Smooth muscle cell (in vitro differentiated cells): ENCODE results near the gene GCNT1. TPM values are rescaled to one million over a fixed set of nuclear protein-coding genes. Genes with fewer than 3 reads are reported as not detected.

Source experiments
- DNase-seq: peaks from one replicate; lab custom pipeline; 2025; ENCODE audit not compliant: unreplicated experiment; lab: John Stamatoyannopoulos, UW
- H2AFZ ChIP-seq: fragments of 200-600 bp; sonication (generic); 2 replicates; pipeline ENCODE4 v1.6.0; 2016; ENCODE audit warnings: antibody characterized with exemption, low read depth, mild to moderate bottlenecking
- H3F3A ChIP-seq: fragments of 200-600 bp; sonication (generic); 2 replicates; pipeline ENCODE4 v1.6.0; 2017; ENCODE audit warnings: antibody characterized with exemption, low read depth
- H3K27ac ChIP-seq: fragments of 200-600 bp; sonication (generic); 2 replicates; pipeline ENCODE4 v1.5.1; 2016; ENCODE audit warnings: low read depth, mild to moderate bottlenecking
- H3K27me3 ChIP-seq: fragments of 200-600 bp; sonication (generic); 2 replicates; pipeline ENCODE4 v1.6.1; 2016; ENCODE audit warnings: low read depth, mild to moderate bottlenecking
- H3K36me3 ChIP-seq: fragments of 200-600 bp; sonication (generic); 2 replicates; pipeline ENCODE4 v1.5.1; 2016; ENCODE audit warnings: low read depth
- H3K4me1 ChIP-seq: fragments of 200-600 bp; sonication (generic); 2 replicates; pipeline ENCODE4 v1.5.1; 2016; ENCODE audit warnings: low read depth
- H3K4me2 ChIP-seq: fragments of 200-600 bp; sonication (generic); 2 replicates; pipeline ENCODE4 v1.6.0; 2016; ENCODE audit warnings: mild to moderate bottlenecking
- H3K4me3 ChIP-seq: fragments of 200-600 bp; sonication (generic); 2 replicates; pipeline ENCODE4 v1.5.1; 2016; ENCODE audit warnings: mild to moderate bottlenecking
- H3K79me2 ChIP-seq: fragments of 200-600 bp; sonication (generic); 2 replicates; pipeline ENCODE4 v1.6.0; 2016; ENCODE audit warnings: low read depth, mild to moderate bottlenecking
- H3K9ac ChIP-seq: fragments of 200-600 bp; sonication (generic); 2 replicates; pipeline ENCODE4 v1.6.0; 2016; ENCODE audit warnings: low read depth
- H3K9me3 ChIP-seq: fragments of 200-600 bp; sonication (generic); replicated peaks from 2 replicates; pipeline ENCODE4 v1.5.1; 2016; ENCODE audit warnings: low read depth
- H4K20me1 ChIP-seq: fragments of 200-600 bp; sonication (generic); 2 replicates; pipeline ENCODE4 v1.6.0; 2016; ENCODE audit warnings: low read depth
- CTCF ChIP-seq: fragments of 200-600 bp; sonication (generic); IDR thresholded peaks from 2 replicates; pipeline ENCODE4 v1.5.1; 2017; ENCODE audit warnings: borderline replicate concordance, mild to moderate bottlenecking, antibody characterized with exemption; ENCODE audit not compliant: insufficient read depth, poor library complexity, severe bottlenecking
- WGBS: methylation state at CpG from one replicate; pipeline ENCODE4 v1.1.7; 2016; ENCODE audit warnings: low lambda C conversion rate; 5-methylcytosine and 5-hydroxymethylcytosine counted together
- polyA plus RNA-seq: library from polyadenylated mRNA; unstranded; fragments of >200 nt; fragmentation: Nextera tagmentation; extraction: Ambion mirVana; gene quantifications from 2 replicates; pipeline ENCODE4 v1.2.1, GENCODE V29; 2016
- total RNA-seq: library from RNA; depleted of rRNA; stranded (reverse); fragments of >200 nt; gene quantifications from 2 replicates; pipeline ENCODE4 v1.2.3, GENCODE V29; 2014

Gene GCNT1
- total and polyA plus RNA-seq, 2 experiments from 2014 or later: 4.9 to 7.1 TPM

- no peaks in the 10 kb centered on the region for H3K36me3 ChIP-seq
- H3K79me2 ChIP-seq: no peaks in the 10 kb centered on the region
Measured at GRCh38 chr9:76500061-76500460, 41.1 kb downstream of the GCNT1 start.

GRCh38 chr9:76502746-76503145 is 43.8 kb downstream of the GCNT1 start:
- H3K27ac ChIP-seq: no peak overlapping the region
- H3K4me2 ChIP-seq: no peak overlapping the region
- no peak for DNase-seq
- no peaks in the 10 kb centered on the region for H3K9me3 ChIP-seq
- no peaks in the 10 kb centered on the region for H3F3A ChIP-seq
- no peak overlapping the region for H2AFZ ChIP-seq
- WGBS: 93% methylated on average over 6 of the region's 6 CpGs
- no peak overlapping the region for H3K4me3 ChIP-seq
- no peaks in the 10 kb centered on the region for H4K20me1 ChIP-seq
- H3K27me3 ChIP-seq: no peaks in the 10 kb centered on the region
- no peak for TF ChIP-seq CTCF
- no peaks in the 10 kb centered on the region for H3K79me2 ChIP-seq
- H3K4me1 ChIP-seq: no peaks in the 10 kb centered on the region
- no peak overlapping the region for H3K9ac ChIP-seq
- H3K36me3 ChIP-seq: no peaks in the 10 kb centered on the region

More at GRCh38 chr9:76500061-76500460, 41.1 kb downstream of the GCNT1 start:
- no peak for DNase-seq
- 95% methylated on average over 1 of the region's 1 CpG for WGBS
- no peaks in the 10 kb centered on the region for H4K20me1 ChIP-seq
- H2AFZ ChIP-seq: no peak overlapping the region
- no peaks in the 10 kb centered on the region for H3K27me3 ChIP-seq
- no peak overlapping the region for H3K4me3 ChIP-seq
- H3K4me1 ChIP-seq: no peaks in the 10 kb centered on the region
- H3K4me2 ChIP-seq: no peak overlapping the region
- H3K27ac ChIP-seq: no peak overlapping the region
- H3F3A ChIP-seq: no peaks in the 10 kb centered on the region
- no peak overlapping the region for H3K9ac ChIP-seq
- no peaks in the 10 kb centered on the region for H3K9me3 ChIP-seq
- TF ChIP-seq CTCF: no peak

GRCh38 chr9:76510041-76510440 is 51.1 kb downstream of the GCNT1 start:
- DNase-seq: no peak

More at GRCh38 chr9:76510041-76510440, 51.1 kb downstream of the GCNT1 start:
- Histone ChIP-seq H3K36me3 (no peaks in the 10 kb centered on the region), H3K4me1 (no peaks in the 10 kb centered on the region), H3K4me2 (no peak overlapping the region), H3K27ac (no peak overlapping the region), H3K9ac (no peak overlapping the region), H3K27me3 (no peaks in the 10 kb centered on the region), H3K4me3 (no peak overlapping the region), H4K20me1 (no peaks in the 10 kb centered on the region), H2AFZ (no peak overlapping the region), H3K79me2 (no peaks in the 10 kb centered on the region), H3K9me3 (no peaks in the 10 kb centered on the region), H3F3A (no peaks in the 10 kb centered on the region)
- 93% methylated on average over 1 of the region's 1 CpG for WGBS
- TF ChIP-seq CTCF: no peak
